ENCODE measurements around the gene TCTN2.

TCTN2 gene

GRCh38 chr12:123686636-123687190, 15.8 kb downstream of the TCTN2 start:
- no peak for DNase-seq (ENCODE audit: low read depth)

GRCh38 chr12:123690191-123690840, 19.4 kb downstream of the TCTN2 start:
- DNase-seq (ENCODE audit: low read depth), result no peak

- no peak for DNase-seq (ENCODE audit: low read depth)
Measured at GRCh38 chr12:123696207-123696606, 25.3 kb downstream of the TCTN2 start.

- DNase-seq (ENCODE audit: low read depth), result no peak
Measured at GRCh38 chr12:123696646-123697045, 25.7 kb downstream of the TCTN2 start.

GRCh38 chr12:123705935-123706334, 35.0 kb downstream of the TCTN2 start:
- no peak for DNase-seq (ENCODE audit: low read depth)

GRCh38 chr12:123707466-123707865, 36.6 kb downstream of the TCTN2 start:
- no peak for DNase-seq (ENCODE audit: low read depth)

GRCh38 chr12:123712780-123713319, 41.9 kb downstream of the TCTN2 start:
- no peak for DNase-seq (ENCODE audit: low read depth)

- no peak for DNase-seq (ENCODE audit: low read depth)
Measured at GRCh38 chr12:123713398-123713797, 42.5 kb downstream of the TCTN2 start.

- DNase-seq (ENCODE audit: low read depth), result no peak
Measured at GRCh38 chr12:123713823-123714585, 43.1 kb downstream of the TCTN2 start.

- no peak for DNase-seq (ENCODE audit: low read depth)
Measured at GRCh38 chr12:123715195-123715594, 44.3 kb downstream of the TCTN2 start.

GRCh38 chr12:123717350-123717749, 46.4 kb downstream of the TCTN2 start:
- no peak for DNase-seq (ENCODE audit: low read depth)

- DNase-seq (ENCODE audit: low read depth), result no peak
Measured at GRCh38 chr12:123720141-123720814, 49.4 kb downstream of the TCTN2 start.

GRCh38 chr12:123721245-123721644, 50.3 kb downstream of the TCTN2 start:
- DNase-seq (ENCODE audit: low read depth), result no peak

GRCh38 chr12:123723011-123723410, 52.1 kb downstream of the TCTN2 start:
- DNase-seq (ENCODE audit: low read depth), result no peak

GRCh38 chr12:123723765-123724164, 52.9 kb downstream of the TCTN2 start:
- DNase-seq (ENCODE audit: low read depth), result no peak

GRCh38 chr12:123726244-123726643, 55.3 kb downstream of the TCTN2 start:
- no peak for DNase-seq (ENCODE audit: low read depth)

- DNase-seq (ENCODE audit: low read depth), result no peak
Measured at GRCh38 chr12:123726962-123727361, 56.0 kb downstream of the TCTN2 start.

- no peak for DNase-seq (ENCODE audit: low read depth)
Measured at GRCh38 chr12:123727878-123728277, 57.0 kb downstream of the TCTN2 start.

- DNase-seq (ENCODE audit: low read depth), result no peak
Measured at GRCh38 chr12:123731596-123731995, 60.7 kb downstream of the TCTN2 start.

GRCh38 chr12:123732251-123732650, 61.3 kb downstream of the TCTN2 start:
- no peak for DNase-seq (ENCODE audit: low read depth)

GRCh38 chr12:123733229-123733628, 62.3 kb downstream of the TCTN2 start:
- DNase-seq (ENCODE audit: low read depth), result no peak

- DNase-seq (ENCODE audit: low read depth), result no peak
Measured at GRCh38 chr12:123734268-123734667, 63.4 kb downstream of the TCTN2 start.
